ENCODE data around the gene DIO3.

- no peak for TF ChIP-seq ZNF274 (IDR thresholded peaks at IDR 0.05; ENCODE audit: low read depth, low read length)
- no peak for TF ChIP-seq YY1 (IDR thresholded peaks at IDR 0.05; ENCODE audit: insufficient read depth, insufficient read length)
- TF ChIP-seq SUZ12 (IDR thresholded peaks at IDR 0.05; ENCODE audit: extremely low read depth, insufficient read depth, insufficient read length), result no peak
Observed at GRCh38 chr14:101601606-101602465, 40.5 kb downstream of the DIO3 start.
